ENCODE measurements around the gene SH3YL1.

- TF ChIP-seq CTCF (conservative IDR thresholded peaks at IDR 0.05 in 1 of 2, IDR thresholded peaks at IDR 0.05 in 1 of 2; ENCODE audit: extremely low read depth in 1 of 2, insufficient read depth in 1 of 2, low read depth in 1 of 2, low read length in 2 of 2) (no peak), EZH2 (IDR thresholded peaks at IDR 0.05; ENCODE audit: borderline replicate concordance, low read length) (no peak)
These were observed 4.0 kb downstream of the SH3YL1 start for GRCh38 chr2:259789-260331.
